HEK293T (cell line): ENCODE data around the gene SYT12.

Experiments
- ARNT ChIP-seq: fragments of 450-650 bp; IDR thresholded peaks from 2 replicates; pipeline ENCODE4 v1.6.1; 2017; ENCODE audit warnings: mild to moderate bottlenecking
- BHLHE40 ChIP-seq: fragments of 450-650 bp; IDR thresholded peaks from 2 replicates; pipeline ENCODE4 v1.6.1; 2016; ENCODE audit warnings: mild to moderate bottlenecking, moderate library complexity, borderline replicate concordance
- FOXA1 ChIP-seq: fragments of 450-650 bp; IDR thresholded peaks from 2 replicates; pipeline ENCODE4 v1.6.1; 2016; ENCODE audit warnings: mild to moderate bottlenecking
- FOXK2 ChIP-seq: fragments of 450-650 bp; IDR thresholded peaks from 2 replicates; pipeline ENCODE4 v1.6.1; 2016; ENCODE audit warnings: mild to moderate bottlenecking
- FOXM1 ChIP-seq: fragments of 450-650 bp; IDR thresholded peaks from 2 replicates; pipeline ENCODE4 v1.6.1; 2017; ENCODE audit warnings: mild to moderate bottlenecking, borderline replicate concordance
- HDGF ChIP-seq: fragments of 450-650 bp; IDR thresholded peaks from 2 replicates; pipeline ENCODE4 v1.6.1; 2017; ENCODE audit warnings: antibody characterized with exemption, borderline replicate concordance
- LEF1 ChIP-seq: fragments of 450-650 bp; IDR thresholded peaks from 2 replicates; pipeline ENCODE4 v1.6.1; 2017; ENCODE audit warnings: mild to moderate bottlenecking, borderline replicate concordance
- PKNOX1 ChIP-seq: fragments of 450-650 bp; IDR thresholded peaks from 2 replicates; pipeline ENCODE4 v1.6.1; 2016
- SP1 ChIP-seq: fragments of 450-650 bp; IDR thresholded peaks from 2 replicates; pipeline ENCODE4 v1.6.1; 2017
- ZNF384 ChIP-seq: fragments of 450-650 bp; IDR thresholded peaks from 2 replicates; pipeline ENCODE4 v1.6.1; 2016

GRCh38 chr11:67051180-67051893 is 28.4 kb downstream of the SYT12 start:
- TF ChIP-seq BHLHE40 (no peak), SP1 (no peak), ARNT (no peak), PKNOX1 (no peak), FOXK2 (no peak), FOXM1 (no peak), LEF1 (no peak), ZNF384 (no peak), FOXA1 (no peak), HDGF (no peak)
